T-cell (primary cell): Measurements from ENCODE around the gene PARVA. TPM values are rescaled to one million over a fixed set of nuclear protein-coding genes. Genes with fewer than 3 reads are reported as not detected.

Experiments
- ATAC-seq, 4 experiments: fragments of 200-7000 bp in 3 of 4; fragments of 150-1000 bp in 1 of 4; cut with Tn5 transposase; replicated peaks in 1 of 4; 1 replicate in 3 of 4; 2 replicates in 1 of 4; pipeline ENCODE4 v1.10.0; 2021; ENCODE audit warnings: moderate library complexity in 3 of 4, mild to moderate bottlenecking in 2 of 4, moderate number of reproducible peaks in 1 of 4
- CTCF ChIA-PET, 2 donors: fragments of 300-600 bp; sonication (Branson Sonifier 250); formaldehyde crosslinking; loops; one replicate each; lab custom pipeline; 2022; ENCODE audit warnings: antibody characterized with exemption in 2 of 2; lab: Charles Lee
- POLR2A ChIA-PET, 2 donors: fragments of 300-600 bp; sonication (Branson Sonifier 250); formaldehyde crosslinking; loops; one replicate each; lab custom pipeline; 2022; ENCODE audit warnings: antibody characterized with exemption in 2 of 2; lab: Charles Lee
- DNase-seq, 35 experiments: peaks; one replicate each; pipeline versions ENCODE4 v3.0.0 to v3.0.0-alpha.2; 2013 to 2023
- H3K27ac ChIP-seq: one replicate; pipeline ENCODE4 v1.5.1; 2013; ENCODE audit warnings: low read length
- H3K27me3 ChIP-seq, 2 experiments: replicated peaks in 1 of 2; 1 replicate in 1 of 2; 2 replicates in 1 of 2; pipeline versions ENCODE4 v1.6.1 to v1.7.0; 2013; ENCODE audit warnings: low read length in 1 of 2, mixed read lengths in 1 of 2; ENCODE audit not compliant: control insufficient read depth in 2 of 2, insufficient read depth in 2 of 2; ENCODE audit errors: extremely low read depth in 1 of 2
- H3K36me3 ChIP-seq, 2 donors: 1 replicate in 1 of 2; 2 replicates in 1 of 2; pipeline versions ENCODE4 v1.6.1 to v1.7.0; 2013; ENCODE audit warnings: low read length in 1 of 2; ENCODE audit not compliant: control insufficient read depth in 2 of 2, insufficient read depth in 1 of 2; ENCODE audit errors: extremely low read depth in 1 of 2
- H3K4me1 ChIP-seq, 2 experiments: 1 replicate in 1 of 2; 2 replicates in 1 of 2; pipeline versions ENCODE4 v1.6.1 to v1.7.0; 2013; ENCODE audit warnings: low read length in 2 of 2, mixed read lengths in 1 of 2; ENCODE audit not compliant: insufficient read depth in 2 of 2, control insufficient read depth in 1 of 2; ENCODE audit errors: extremely low read depth in 1 of 2
- H3K4me3 ChIP-seq, 2 donors: 1 replicate in 1 of 2; 2 replicates in 1 of 2; pipeline versions ENCODE4 v1.5.1 to v1.7.0; 2013; ENCODE audit warnings: mild to moderate bottlenecking in 2 of 2, low read length in 1 of 2, moderate library complexity in 1 of 2; ENCODE audit not compliant: control insufficient read depth in 1 of 2; ENCODE audit errors: extremely low read depth in 1 of 2
- H3K9me3 ChIP-seq: 2 replicates; pipeline ENCODE4 v1.7.0; 2013
- H3K27ac Mint-ChIP-seq, 2 donors: one replicate each; pipeline ENCODE4 v1.8.0; 2020 to 2021; ENCODE audit warnings: mild to moderate bottlenecking in 2 of 2, mixed read lengths in 2 of 2
- H3K27me3 Mint-ChIP-seq, 2 donors: one replicate each; pipeline ENCODE4 v1.8.0; 2021 to 2022; ENCODE audit warnings: mixed read lengths in 2 of 2
- H3K36me3 Mint-ChIP-seq: one replicate; pipeline ENCODE4 v1.8.0; 2021; ENCODE audit warnings: mixed read lengths
- H3K4me1 Mint-ChIP-seq, 3 donors: one replicate each; pipeline ENCODE4 v1.8.0; 2020 to 2022; ENCODE audit warnings: mixed read lengths in 3 of 3, mild to moderate bottlenecking in 1 of 3
- H3K4me3 Mint-ChIP-seq, 3 donors: one replicate each; pipeline ENCODE4 v1.8.0; 2020 to 2022; ENCODE audit warnings: mild to moderate bottlenecking in 3 of 3, mixed read lengths in 3 of 3, moderate library complexity in 3 of 3
- H3K9me3 Mint-ChIP-seq, 3 donors: one replicate each; pipeline ENCODE4 v1.8.0; 2020 to 2022; ENCODE audit warnings: mixed read lengths in 3 of 3
- WGBS: methylation state at CpG from one replicate; pipeline ENCODE4 v1.1.5; 2013; ENCODE audit warnings: missing lambda C conversion rate; ENCODE audit not compliant: insufficient coverage; 5-methylcytosine and 5-hydroxymethylcytosine counted together
- total RNA-seq, 35 experiments: library from RNA in 6 of 35; stranded (reverse) in 6 of 35; fragments of 120-200 nt in 1 of 35; gene quantifications; one replicate each; pipeline versions ENCODE4 v1.2.1 to v1.2.4 and lab custom pipeline; 2013 to 2026

PARVA gene
- total RNA-seq, 5 donors from 2014 or later (not counting 1 experiment from before 2014, with no cell fraction given) = 0.41 to 0.93 (median 0.75) TPM

DNA sequence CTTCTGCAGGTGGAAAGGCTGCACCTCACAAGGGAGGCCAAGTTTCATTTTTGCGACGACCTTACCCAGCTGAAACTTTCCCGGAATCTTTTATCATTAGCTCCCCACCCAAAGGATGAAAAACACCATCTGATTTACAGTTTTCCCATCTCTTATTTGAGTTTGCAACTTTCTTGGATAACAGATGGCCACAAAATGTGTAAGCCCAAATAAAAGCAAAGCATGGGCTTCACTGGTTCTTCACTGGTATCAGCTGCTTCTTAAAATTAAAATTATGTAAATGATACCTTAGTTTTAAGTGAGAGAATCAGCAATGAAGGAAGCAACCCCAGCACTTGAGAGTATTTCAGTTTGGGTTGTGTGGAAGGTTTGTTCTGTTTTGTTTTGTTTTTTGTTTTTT is 55.8 kb downstream of the PARVA start:
- ATAC-seq (no peak), DNase-seq (no peak)
- H3K27ac ChIP-seq = no peak overlapping the region
- H3K4me1 ChIP-seq = no peaks in the 10 kb centered on the region
- CTCF ChIA-PET = no interaction called here
- H3K9me3 ChIP-seq = no peaks in the 10 kb centered on the region
- no peaks in the 10 kb centered on the region for H3K4me1 Mint-ChIP-seq
- H3K27me3 Mint-ChIP-seq = peaks cover 2 to 4% of the 10 kb centered on the region in 2 donors
- H3K36me3 Mint-ChIP-seq = no peaks in the 10 kb centered on the region
- no peak overlapping the region for H3K4me3 Mint-ChIP-seq
- 93% methylated on average over 3 of the region's 3 CpGs for WGBS
- H3K27me3 ChIP-seq = no peaks in the 10 kb centered on the region
- no peaks in the 10 kb centered on the region for H3K36me3 ChIP-seq
- POLR2A ChIA-PET = interaction anchor here in 1 of 2 donors (0.5 kb wide), 1 partner anchor 1713 kb away, joined by 3 read pairs; no protein-coding TSS in a partner anchor
- H3K27ac Mint-ChIP-seq = no peak overlapping the region
- H3K4me3 ChIP-seq = no peak overlapping the region
- no peaks in the 10 kb centered on the region for H3K9me3 Mint-ChIP-seq

DNA sequence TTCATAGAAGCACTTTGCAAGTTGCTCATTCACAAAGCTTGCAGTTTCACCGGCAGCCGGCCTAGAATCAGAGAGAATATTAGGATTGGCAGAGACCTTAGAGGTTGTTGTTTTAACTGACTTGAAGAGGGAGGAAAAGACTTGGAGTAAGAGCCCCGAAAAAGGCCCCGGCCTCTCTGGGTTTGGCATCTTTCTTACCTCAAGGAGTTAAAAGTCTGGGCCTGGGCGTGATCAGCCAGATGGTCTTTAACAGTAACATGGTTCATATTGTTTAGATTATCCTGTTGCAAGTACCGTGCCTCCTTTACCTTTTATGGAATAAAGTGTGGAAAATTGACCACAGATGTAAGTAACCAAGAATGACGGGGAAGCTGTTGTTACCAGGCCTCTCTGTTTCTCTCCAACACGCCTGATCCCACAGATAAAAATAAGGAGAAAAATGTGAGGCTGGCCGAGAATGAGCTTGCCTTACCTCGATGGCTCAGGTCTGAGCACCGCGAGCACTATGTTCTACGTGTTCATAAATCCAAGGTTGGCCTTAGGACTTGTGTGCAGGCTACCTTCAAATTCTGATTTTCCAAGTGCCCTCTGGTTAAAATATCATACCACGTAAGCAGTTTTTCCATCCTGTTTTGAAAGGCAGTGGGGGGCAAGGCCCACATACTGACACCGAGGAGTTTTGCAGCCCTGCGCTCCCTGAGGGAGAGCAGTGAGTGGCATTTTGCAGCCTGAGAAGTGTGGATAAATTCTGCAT is 56.4 kb downstream of the PARVA start:
- H3K36me3 Mint-ChIP-seq = no peaks in the 10 kb centered on the region
- POLR2A ChIA-PET = interaction anchor here in 1 of 2 donors (0.5 kb wide), 1 partner anchor 1713 kb away, joined by 3 read pairs; no protein-coding TSS in a partner anchor
- H3K27me3 Mint-ChIP-seq = peaks cover 2 to 4% of the 10 kb centered on the region in 2 donors
- Histone ChIP-seq H3K36me3 (no peaks in the 10 kb centered on the region), H3K4me1 (no peaks in the 10 kb centered on the region), H3K9me3 (no peaks in the 10 kb centered on the region), H3K27ac (no peak overlapping the region), H3K4me3 (no peak overlapping the region), H3K27me3 (no peaks in the 10 kb centered on the region)
- no peak overlapping the region for H3K27ac Mint-ChIP-seq
- no peaks in the 10 kb centered on the region for H3K9me3 Mint-ChIP-seq
- H3K4me3 Mint-ChIP-seq = no peak overlapping the region
- H3K4me1 Mint-ChIP-seq = no peaks in the 10 kb centered on the region
- 91% methylated on average over 10 of the region's 16 CpGs for WGBS
- ATAC-seq (no peak), DNase-seq (no peak)
- CTCF ChIA-PET = no interaction called here

GRCh38 chr11:12434325-12434654 is 56.9 kb downstream of the PARVA start:
- H3K4me1 ChIP-seq = no peaks in the 10 kb centered on the region
- H3K36me3 Mint-ChIP-seq = no peaks in the 10 kb centered on the region
- ChIA-PET POLR2A (no interaction called here), CTCF (no interaction called here)
- DNase-seq (no peak), ATAC-seq (no peak)
- 91% methylated on average over 4 of the region's 4 CpGs for WGBS
- no peak overlapping the region for H3K27ac ChIP-seq
- H3K9me3 Mint-ChIP-seq = no peaks in the 10 kb centered on the region
- no peak overlapping the region for H3K4me3 ChIP-seq
- H3K4me1 Mint-ChIP-seq = no peaks in the 10 kb centered on the region
- H3K4me3 Mint-ChIP-seq = no peak overlapping the region
- H3K27ac Mint-ChIP-seq = no peak overlapping the region
- no peaks in the 10 kb centered on the region for H3K27me3 ChIP-seq
- H3K27me3 Mint-ChIP-seq = peaks cover 2 to 4% of the 10 kb centered on the region in 2 donors
- no peaks in the 10 kb centered on the region for H3K36me3 ChIP-seq
- no peaks in the 10 kb centered on the region for H3K9me3 ChIP-seq

DNA sequence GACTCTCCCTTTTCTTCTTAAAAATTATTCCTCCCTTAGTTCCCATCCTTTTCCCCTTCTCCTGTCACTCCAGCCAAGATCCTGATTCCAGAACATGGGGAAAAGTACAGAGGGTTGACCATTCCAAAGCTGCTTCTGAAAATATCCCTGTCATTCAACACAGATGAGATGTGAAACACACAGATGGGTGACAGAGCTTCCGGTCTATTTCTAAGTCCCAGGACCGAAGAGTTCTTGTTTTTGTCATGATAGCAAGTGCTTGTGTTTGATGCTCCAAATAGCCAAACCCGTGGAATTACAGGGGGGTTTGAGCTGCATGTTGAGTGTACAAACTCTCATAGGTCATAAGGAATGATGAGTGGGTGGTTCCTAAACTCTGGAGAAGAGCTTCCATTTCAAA is 57.9 kb downstream of the PARVA start:
- Histone ChIP-seq H3K27ac (no peak overlapping the region), H3K36me3 (no peaks in the 10 kb centered on the region), H3K9me3 (no peaks in the 10 kb centered on the region), H3K27me3 (peaks cover 0 to 2% of the 10 kb centered on the region in 2 experiments), H3K4me1 (no peaks in the 10 kb centered on the region), H3K4me3 (no peak overlapping the region)
- POLR2A ChIA-PET = no interaction called here
- H3K27ac Mint-ChIP-seq = no peak overlapping the region
- no peaks in the 10 kb centered on the region for H3K4me1 Mint-ChIP-seq
- DNase-seq = no peak
- peaks cover 2 to 9% of the 10 kb centered on the region in 2 donors for H3K27me3 Mint-ChIP-seq
- no peak overlapping the region for H3K4me3 Mint-ChIP-seq
- CTCF ChIA-PET = no interaction called here
- no peaks in the 10 kb centered on the region for H3K9me3 Mint-ChIP-seq
- ATAC-seq = no peak
- no peaks in the 10 kb centered on the region for H3K36me3 Mint-ChIP-seq
- WGBS = 80% methylated on average over 3 of the region's 3 CpGs

GRCh38 chr11:12436266-12436665 is 58.9 kb downstream of the PARVA start:
- ATAC-seq = no peak
- Histone ChIP-seq H3K4me1 (no peaks in the 10 kb centered on the region), H3K9me3 (no peaks in the 10 kb centered on the region), H3K27me3 (peaks cover 0 to 2% of the 10 kb centered on the region in 2 experiments), H3K36me3 (no peaks in the 10 kb centered on the region), H3K4me3 (no peak overlapping the region), H3K27ac (no peak overlapping the region)
- no CpG with 5 or more reads among the region's 1 CpG for WGBS
- H3K36me3 Mint-ChIP-seq = no peaks in the 10 kb centered on the region
- POLR2A ChIA-PET = no interaction called here
- peaks cover 2 to 9% of the 10 kb centered on the region in 2 donors for H3K27me3 Mint-ChIP-seq
- H3K4me1 Mint-ChIP-seq = no peaks in the 10 kb centered on the region
- DNase-seq = no peak
- CTCF ChIA-PET = no interaction called here
- no peak overlapping the region for H3K27ac Mint-ChIP-seq
- H3K4me3 Mint-ChIP-seq = no peak overlapping the region
- no peaks in the 10 kb centered on the region for H3K9me3 Mint-ChIP-seq

- Mint-ChIP-seq H3K4me1 (no peaks in the 10 kb centered on the region), H3K27ac (no peak overlapping the region), H3K4me3 (no peak overlapping the region), H3K36me3 (no peaks in the 10 kb centered on the region), H3K9me3 (no peaks in the 10 kb centered on the region), H3K27me3 (peaks cover 2 to 9% of the 10 kb centered on the region in 2 donors)
- H3K27me3 ChIP-seq = peaks cover 0 to 2% of the 10 kb centered on the region in 2 experiments
- ATAC-seq (no peak), DNase-seq (no peak)
- no peak overlapping the region for H3K4me3 ChIP-seq
- CTCF ChIA-PET = interaction anchor here in 1 of 2 donors (0.6 kb wide), 1 partner anchor 1648 kb away, joined by 9 read pairs; no protein-coding TSS in a partner anchor
- H3K4me1 ChIP-seq = no peaks in the 10 kb centered on the region
- no peaks in the 10 kb centered on the region for H3K36me3 ChIP-seq
- POLR2A ChIA-PET = no interaction called here
- no peaks in the 10 kb centered on the region for H3K9me3 ChIP-seq
- no peak overlapping the region for H3K27ac ChIP-seq
These were observed 60.9 kb downstream of the PARVA start for GRCh38 chr11:12438291-12438690.
